DLD1 (cell line): ENCODE measurements around the gene KRTAP5-5.
"Not testable (repeated sequence)": the region's sequence is repeated elsewhere in the genome, so short reads cannot be mapped to it uniquely, and the experiment has no call there.

Source experiments
- in situ Hi-C: cut with HindIII; loops from 2 replicates; pipeline ENCODE4 v1.10.0; 2017; ENCODE audit warnings: low sequenced_read_pairs

The KRTAP5-5 gene

GRCh38 chr11:1629326-1630185 is at the start of gene KRTAP5-5:
KRTAP5-5 (plus strand) TSS chr11:1629775; CDS start chr11:1629841, 66 bp downstream.
- in situ Hi-C loops: loop anchor here (10.0 kb wide), 1 partner anchor 515 kb away; no protein-coding TSS in a partner anchor

- in situ Hi-C loops: no loop called here
These were observed 47.6 kb upstream of the KRTAP5-5 start for GRCh38 chr11:1581976-1582375.

GRCh38 chr11:1582909-1583308 is 46.7 kb upstream of the KRTAP5-5 start:
- in situ Hi-C loops: not testable (repeated sequence)

GRCh38 chr11:1584661-1585370 is 44.8 kb upstream of the KRTAP5-5 start, which contains the start of gene KRTAP5-1:
KRTAP5-1 (minus strand) TSS chr11:1585283; CDS start chr11:1585249, 34 bp downstream.
- in situ Hi-C loops: not testable (repeated sequence)

- in situ Hi-C loops: no loop called here
These were observed 42.9 kb upstream of the KRTAP5-5 start for GRCh38 chr11:1586699-1587098.

- in situ Hi-C loops: not testable (repeated sequence)
These were observed 40.2 kb upstream of the KRTAP5-5 start for GRCh38 chr11:1589191-1589963.

GRCh38 chr11:1589996-1590395 is 39.6 kb upstream of the KRTAP5-5 start:
- in situ Hi-C loops: no loop called here

- in situ Hi-C loops: no loop called here
These were observed 36.9 kb upstream of the KRTAP5-5 start for GRCh38 chr11:1592628-1593027.

GRCh38 chr11:1595994-1596575 is 33.5 kb upstream of the KRTAP5-5 start:
- in situ Hi-C loops: not testable (repeated sequence)

- in situ Hi-C loops: not testable (repeated sequence)
These were observed 32.9 kb upstream of the KRTAP5-5 start for GRCh38 chr11:1596576-1597121.

GRCh38 chr11:1597331-1597993 is 32.1 kb upstream of the KRTAP5-5 start:
- in situ Hi-C loops: no loop called here

- in situ Hi-C loops: no loop called here
These were observed 31.6 kb upstream of the KRTAP5-5 start, which contains the start of gene KRTAP5-2 for GRCh38 chr11:1597994-1598380. KRTAP5-2 (minus strand) TSS chr11:1598294; CDS start chr11:1598250, 44 bp downstream.

GRCh38 chr11:1598406-1598805 is 31.2 kb upstream of the KRTAP5-5 start:
- in situ Hi-C loops: not testable (repeated sequence)

- in situ Hi-C loops: no loop called here
These were observed 30.8 kb upstream of the KRTAP5-5 start for GRCh38 chr11:1598816-1599215.

- in situ Hi-C loops: no loop called here
These were observed 28.9 kb upstream of the KRTAP5-5 start for GRCh38 chr11:1600626-1601025.

- in situ Hi-C loops: not testable (repeated sequence)
These were observed 27.9 kb upstream of the KRTAP5-5 start for GRCh38 chr11:1601663-1602062.

GRCh38 chr11:1603629-1604028 is 25.9 kb upstream of the KRTAP5-5 start:
- in situ Hi-C loops: no loop called here

GRCh38 chr11:1604181-1604580 is 25.4 kb upstream of the KRTAP5-5 start:
- in situ Hi-C loops: no loop called here

- in situ Hi-C loops: no loop called here
These were observed 24.9 kb upstream of the KRTAP5-5 start for GRCh38 chr11:1604711-1605110.

- in situ Hi-C loops: not testable (repeated sequence)
These were observed 23.7 kb upstream of the KRTAP5-5 start for GRCh38 chr11:1605923-1606322.
